HL-60 (cell line): Measurements from ENCODE around the gene GTF2A1.
A peak's percentile ranks its signal among the peaks of the same experiment; 100 is the strongest.

Experiments
- DNase-seq, 2 experiments: peaks; one replicate each; pipeline ENCODE4 v3.0.0-alpha.2; 2010 to 2020; ENCODE audit warnings: low read depth in 1 of 2, low spot score in 1 of 2
- H3K27ac ChIP-seq: fragments of 250-450 bp; sonication (Bioruptor Pico); replicated peaks from 2 replicates; pipeline ENCODE4 v1.5.1; 2020; ENCODE audit warnings: mild to moderate bottlenecking, moderate library complexity
- H3K27me3 ChIP-seq: fragments of 250-450 bp; sonication (Bioruptor Pico); 2 replicates; pipeline ENCODE4 v1.5.1; 2021; ENCODE audit warnings: mild to moderate bottlenecking, moderate library complexity; ENCODE audit not compliant: insufficient read depth, poor library complexity, severe bottlenecking
- H3K4me3 ChIP-seq: replicated peaks from 2 replicates; pipeline ENCODE4 v1.5.1; 2011; ENCODE audit warnings: mild to moderate bottlenecking, control low read depth, low read length; ENCODE audit not compliant: insufficient read depth
- GABPA ChIP-seq: IDR thresholded peaks from 2 replicates; pipeline ENCODE4 v1.6.1; 2012; ENCODE audit warnings: low read depth
- POLR2AphosphoS5 ChIP-seq: IDR thresholded peaks from 2 replicates; pipeline ENCODE4 v1.6.1; 2012; ENCODE audit warnings: low read depth
- SPI1 ChIP-seq: IDR thresholded peaks from 2 replicates; pipeline ENCODE4 v1.6.1; 2012; ENCODE audit warnings: low read depth, mild to moderate bottlenecking, borderline replicate concordance
- TF ChIP-seq, protein P1 (sequence below): IDR thresholded peaks from 2 replicates; pipeline ENCODE4 v1.6.1; 2012; ENCODE audit warnings: low read depth; ENCODE audit not compliant: insufficient replicate concordance
- TF ChIP-seq, protein P2 (sequence below): IDR thresholded peaks from one replicate; pipeline ENCODE4 v1.5.1; 2011; ENCODE audit warnings: low read length, control low read depth, inconsistent platforms; ENCODE audit not compliant: insufficient read depth

GTF2A1 gene

DNA sequence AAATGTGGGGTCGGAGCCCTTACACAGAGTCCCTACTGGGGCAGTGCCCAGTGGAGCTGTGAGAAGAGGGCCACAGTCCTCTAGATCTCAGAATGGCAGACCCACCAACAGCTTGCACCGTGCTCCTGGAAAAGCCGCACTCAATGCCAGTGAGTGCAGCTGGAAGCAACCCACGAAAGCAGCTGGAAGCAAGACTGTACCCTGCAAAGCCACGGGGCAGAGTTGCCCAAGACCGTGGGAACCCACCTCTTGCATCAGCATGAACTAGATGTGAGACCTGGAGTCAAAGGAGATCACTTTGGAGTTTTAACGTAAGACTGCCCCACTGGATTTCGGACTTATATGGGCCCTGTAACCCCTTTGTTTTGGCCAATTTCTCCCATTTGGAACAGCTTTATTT, 12.3 kb downstream of the GTF2A1 start:
- peak in 1 of 2 experiments; percentile 62 for DNase-seq
- TF ChIP-seq, protein P1, sequence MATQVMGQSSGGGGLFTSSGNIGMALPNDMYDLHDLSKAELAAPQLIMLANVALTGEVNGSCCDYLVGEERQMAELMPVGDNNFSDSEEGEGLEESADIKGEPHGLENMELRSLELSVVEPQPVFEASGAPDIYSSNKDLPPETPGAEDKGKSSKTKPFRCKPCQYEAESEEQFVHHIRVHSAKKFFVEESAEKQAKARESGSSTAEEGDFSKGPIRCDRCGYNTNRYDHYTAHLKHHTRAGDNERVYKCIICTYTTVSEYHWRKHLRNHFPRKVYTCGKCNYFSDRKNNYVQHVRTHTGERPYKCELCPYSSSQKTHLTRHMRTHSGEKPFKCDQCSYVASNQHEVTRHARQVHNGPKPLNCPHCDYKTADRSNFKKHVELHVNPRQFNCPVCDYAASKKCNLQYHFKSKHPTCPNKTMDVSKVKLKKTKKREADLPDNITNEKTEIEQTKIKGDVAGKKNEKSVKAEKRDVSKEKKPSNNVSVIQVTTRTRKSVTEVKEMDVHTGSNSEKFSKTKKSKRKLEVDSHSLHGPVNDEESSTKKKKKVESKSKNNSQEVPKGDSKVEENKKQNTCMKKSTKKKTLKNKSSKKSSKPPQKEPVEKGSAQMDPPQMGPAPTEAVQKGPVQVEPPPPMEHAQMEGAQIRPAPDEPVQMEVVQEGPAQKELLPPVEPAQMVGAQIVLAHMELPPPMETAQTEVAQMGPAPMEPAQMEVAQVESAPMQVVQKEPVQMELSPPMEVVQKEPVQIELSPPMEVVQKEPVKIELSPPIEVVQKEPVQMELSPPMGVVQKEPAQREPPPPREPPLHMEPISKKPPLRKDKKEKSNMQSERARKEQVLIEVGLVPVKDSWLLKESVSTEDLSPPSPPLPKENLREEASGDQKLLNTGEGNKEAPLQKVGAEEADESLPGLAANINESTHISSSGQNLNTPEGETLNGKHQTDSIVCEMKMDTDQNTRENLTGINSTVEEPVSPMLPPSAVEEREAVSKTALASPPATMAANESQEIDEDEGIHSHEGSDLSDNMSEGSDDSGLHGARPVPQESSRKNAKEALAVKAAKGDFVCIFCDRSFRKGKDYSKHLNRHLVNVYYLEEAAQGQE, result no peak
- no peak for TF ChIP-seq GABPA
- no peak for TF ChIP-seq POLR2AphosphoS5
- TF ChIP-seq, protein P2, sequence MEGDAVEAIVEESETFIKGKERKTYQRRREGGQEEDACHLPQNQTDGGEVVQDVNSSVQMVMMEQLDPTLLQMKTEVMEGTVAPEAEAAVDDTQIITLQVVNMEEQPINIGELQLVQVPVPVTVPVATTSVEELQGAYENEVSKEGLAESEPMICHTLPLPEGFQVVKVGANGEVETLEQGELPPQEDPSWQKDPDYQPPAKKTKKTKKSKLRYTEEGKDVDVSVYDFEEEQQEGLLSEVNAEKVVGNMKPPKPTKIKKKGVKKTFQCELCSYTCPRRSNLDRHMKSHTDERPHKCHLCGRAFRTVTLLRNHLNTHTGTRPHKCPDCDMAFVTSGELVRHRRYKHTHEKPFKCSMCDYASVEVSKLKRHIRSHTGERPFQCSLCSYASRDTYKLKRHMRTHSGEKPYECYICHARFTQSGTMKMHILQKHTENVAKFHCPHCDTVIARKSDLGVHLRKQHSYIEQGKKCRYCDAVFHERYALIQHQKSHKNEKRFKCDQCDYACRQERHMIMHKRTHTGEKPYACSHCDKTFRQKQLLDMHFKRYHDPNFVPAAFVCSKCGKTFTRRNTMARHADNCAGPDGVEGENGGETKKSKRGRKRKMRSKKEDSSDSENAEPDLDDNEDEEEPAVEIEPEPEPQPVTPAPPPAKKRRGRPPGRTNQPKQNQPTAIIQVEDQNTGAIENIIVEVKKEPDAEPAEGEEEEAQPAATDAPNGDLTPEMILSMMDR, result no peak
- TF ChIP-seq SPI1, result no peak
- Histone ChIP-seq H3K27ac (peak overlapping the region; percentile 65), H3K4me3 (no peak overlapping the region), H3K27me3 (no peaks in the 10 kb centered on the region)

DNA sequence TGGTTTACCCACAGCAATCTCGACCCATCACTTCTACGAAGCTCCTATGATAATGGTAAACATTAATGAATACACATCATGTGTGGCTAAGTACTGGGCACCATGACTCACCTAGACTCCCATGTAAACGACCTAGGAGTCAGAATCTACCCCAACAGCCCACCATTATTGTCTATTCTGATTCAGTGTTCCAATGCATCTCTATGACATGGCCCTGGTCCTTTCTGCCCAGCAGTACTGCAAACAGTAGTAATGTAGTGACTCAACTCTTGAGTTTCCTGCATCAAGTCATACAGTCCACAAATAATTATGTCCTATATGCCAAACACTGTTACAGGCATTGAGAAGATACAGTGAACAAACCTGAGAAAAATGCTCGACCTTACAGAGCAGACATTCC, 14.6 kb downstream of the GTF2A1 start:
- Histone ChIP-seq H3K27me3 (no peaks in the 10 kb centered on the region), H3K4me3 (no peak overlapping the region), H3K27ac (no peak overlapping the region)
- no peak for DNase-seq
- TF ChIP-seq SPI1 (no peak), POLR2AphosphoS5 (no peak), GABPA (no peak)
- TF ChIP-seq, protein P1, result no peak
- TF ChIP-seq, protein P2, result no peak

DNA sequence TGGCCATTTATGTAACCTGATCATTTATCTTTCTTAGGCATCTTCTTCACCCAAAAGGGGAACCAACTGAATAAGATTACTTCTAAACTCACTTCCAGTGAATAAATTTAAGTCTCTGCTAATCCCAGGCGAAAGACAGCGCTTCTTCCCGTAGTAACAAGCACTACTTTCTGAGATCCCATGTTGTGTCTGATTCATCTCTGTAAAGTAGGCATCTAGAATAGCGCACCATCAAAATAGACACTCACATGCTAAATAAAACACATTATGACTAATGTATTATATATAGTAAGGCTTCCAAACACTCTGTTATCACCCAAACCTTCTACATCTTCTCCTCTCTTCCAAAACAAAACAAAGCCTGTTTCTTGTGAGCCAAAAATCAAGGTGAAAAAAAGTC, 15.1 kb downstream of the GTF2A1 start:
- DNase-seq, result no peak
- Histone ChIP-seq H3K4me3 (no peak overlapping the region), H3K27ac (no peak overlapping the region), H3K27me3 (no peaks in the 10 kb centered on the region)
- TF ChIP-seq, protein P2, result no peak
- TF ChIP-seq POLR2AphosphoS5 (no peak), SPI1 (no peak), GABPA (no peak)
- TF ChIP-seq, protein P1, result no peak
